AG20443 (cell line): Measurements from ENCODE around the gene DAGLA.

Source experiments
- DNase-seq: peaks from one replicate; pipeline ENCODE4 v3.0.0; 2012; ENCODE audit warnings: low spot score, mixed read lengths

DAGLA gene

DNA sequence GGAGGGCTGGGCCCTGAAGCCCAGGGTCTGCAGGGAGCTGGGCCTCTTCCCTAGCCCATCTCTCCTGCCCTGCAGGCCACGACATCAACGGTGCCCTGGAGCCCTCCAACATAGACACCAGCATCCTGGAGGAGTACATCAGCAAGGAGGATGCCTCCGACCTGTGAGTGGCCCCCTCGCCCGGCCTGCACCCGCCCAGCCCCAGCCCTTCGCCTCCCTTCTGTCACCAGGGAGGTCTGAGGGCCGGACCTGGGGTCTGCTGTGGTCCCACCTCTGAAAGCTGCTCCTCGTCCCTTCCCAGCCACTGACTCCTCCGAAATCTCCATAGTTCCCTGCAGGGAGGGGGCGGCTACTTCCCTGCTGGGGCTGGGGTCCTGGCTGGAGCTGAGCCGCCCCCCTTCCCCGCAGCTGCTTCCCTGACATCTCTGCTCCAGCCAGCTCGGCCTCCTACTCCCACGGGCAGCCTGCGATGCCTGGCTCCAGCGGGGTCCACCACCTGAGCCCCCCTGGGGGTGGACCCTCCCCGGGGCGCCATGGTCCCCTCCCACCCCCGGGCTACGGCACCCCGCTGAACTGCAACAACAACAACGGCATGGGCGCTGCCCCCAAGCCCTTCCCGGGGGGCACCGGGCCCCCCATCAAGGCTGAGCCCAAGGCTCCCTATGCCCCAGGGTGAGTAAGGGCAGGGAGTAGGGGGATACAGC, 85.5 kb downstream of the DAGLA start:
- DNase-seq, result no peak

DNA sequence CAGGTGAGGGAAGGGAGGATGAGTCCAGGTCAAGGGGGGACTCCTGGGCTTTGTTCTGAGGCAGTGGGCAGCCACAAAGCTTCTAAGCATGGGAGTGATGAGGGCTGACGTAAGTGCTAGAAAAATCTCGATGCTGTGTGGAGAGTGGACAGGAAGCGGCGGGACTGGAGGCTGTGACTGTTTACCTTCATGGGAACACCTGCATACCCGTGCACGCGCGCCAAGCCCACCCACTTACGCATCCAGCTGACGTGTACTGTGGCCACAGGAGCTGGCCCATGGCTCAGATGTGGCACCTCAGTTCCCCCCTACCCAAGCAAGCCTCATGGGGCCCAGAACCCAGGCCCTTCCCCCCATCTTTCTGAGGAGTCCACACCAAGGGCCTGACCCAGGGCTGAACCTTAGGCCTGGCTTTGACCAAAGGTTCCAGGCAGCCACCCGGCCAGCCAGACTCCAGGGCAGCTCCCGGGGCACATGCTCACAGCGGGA, 86.2 kb downstream of the DAGLA start:
- DNase-seq, result no peak

DNA sequence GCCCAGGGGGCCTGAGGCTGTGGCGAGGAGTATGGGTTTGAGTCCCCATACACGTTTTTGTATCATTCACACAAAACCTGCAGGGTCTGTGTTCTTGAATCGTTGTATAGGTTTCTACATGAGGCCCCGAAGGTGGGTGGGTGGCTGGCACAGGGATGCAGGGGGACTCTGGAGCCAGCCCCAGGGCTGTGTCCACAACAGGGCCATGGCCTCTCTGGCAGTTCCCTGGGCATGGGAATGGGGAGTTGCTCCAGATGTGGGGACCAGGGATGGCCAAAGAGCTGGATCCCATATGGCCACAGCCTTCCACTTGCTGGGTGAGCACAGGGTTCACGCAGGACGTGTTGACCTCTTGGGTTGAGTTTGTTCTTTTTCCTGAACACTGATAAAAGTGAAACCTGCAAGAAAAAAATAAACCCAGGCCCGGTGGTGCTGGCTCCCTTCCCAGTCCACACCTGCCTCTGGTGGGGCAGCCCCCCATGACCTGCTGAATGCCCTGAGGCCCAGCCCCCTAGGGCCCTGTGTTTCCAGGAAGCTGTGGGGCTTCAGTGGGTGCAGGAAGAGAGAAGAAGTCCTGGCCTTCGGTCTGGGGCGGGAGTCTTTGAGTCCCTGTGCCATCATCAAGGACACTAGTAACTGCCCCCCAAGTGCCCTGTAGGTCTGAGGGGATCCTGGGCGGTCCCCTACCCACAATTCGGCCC, 88.3 kb downstream of the DAGLA start:
- DNase-seq, result no peak

DNA sequence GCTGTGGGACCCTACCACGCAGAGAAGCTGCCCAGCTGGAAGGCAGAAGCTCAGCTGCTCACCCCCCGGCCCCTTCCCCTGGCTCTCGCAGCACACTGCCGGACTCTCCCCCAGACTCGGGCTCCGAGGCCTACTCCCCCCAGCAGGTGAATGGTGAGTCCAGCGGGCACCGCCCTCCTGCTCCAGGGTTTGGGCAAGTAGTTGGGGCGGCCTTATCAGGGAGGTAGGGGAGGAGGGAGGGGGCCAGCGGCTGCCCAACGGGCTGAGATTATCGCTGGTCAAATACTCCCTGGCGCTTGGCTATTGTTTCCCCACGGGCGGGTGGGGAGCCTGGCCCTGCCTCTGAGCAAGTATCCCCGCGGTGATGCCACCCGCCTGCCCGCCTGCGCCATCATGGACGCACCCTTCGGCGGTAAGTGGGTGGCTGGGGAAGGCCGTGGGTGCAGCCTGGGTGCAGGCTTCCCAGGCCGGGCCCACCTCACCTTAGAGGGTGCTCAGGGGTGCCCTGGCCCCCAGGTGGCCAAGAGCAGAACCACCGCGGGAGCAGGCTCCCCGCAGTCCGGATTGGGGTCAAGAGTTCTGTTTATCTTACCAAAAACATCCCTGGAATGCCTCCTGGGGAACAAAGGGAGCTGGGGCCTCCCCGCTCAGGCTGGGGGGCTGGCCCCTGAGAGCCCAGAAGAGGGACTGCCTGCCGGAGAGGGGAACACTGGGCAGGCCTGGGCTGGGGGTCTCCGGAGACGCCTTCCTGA, 89.2 kb downstream of the DAGLA start:
- DNase-seq, result peak; percentile 51

DNA sequence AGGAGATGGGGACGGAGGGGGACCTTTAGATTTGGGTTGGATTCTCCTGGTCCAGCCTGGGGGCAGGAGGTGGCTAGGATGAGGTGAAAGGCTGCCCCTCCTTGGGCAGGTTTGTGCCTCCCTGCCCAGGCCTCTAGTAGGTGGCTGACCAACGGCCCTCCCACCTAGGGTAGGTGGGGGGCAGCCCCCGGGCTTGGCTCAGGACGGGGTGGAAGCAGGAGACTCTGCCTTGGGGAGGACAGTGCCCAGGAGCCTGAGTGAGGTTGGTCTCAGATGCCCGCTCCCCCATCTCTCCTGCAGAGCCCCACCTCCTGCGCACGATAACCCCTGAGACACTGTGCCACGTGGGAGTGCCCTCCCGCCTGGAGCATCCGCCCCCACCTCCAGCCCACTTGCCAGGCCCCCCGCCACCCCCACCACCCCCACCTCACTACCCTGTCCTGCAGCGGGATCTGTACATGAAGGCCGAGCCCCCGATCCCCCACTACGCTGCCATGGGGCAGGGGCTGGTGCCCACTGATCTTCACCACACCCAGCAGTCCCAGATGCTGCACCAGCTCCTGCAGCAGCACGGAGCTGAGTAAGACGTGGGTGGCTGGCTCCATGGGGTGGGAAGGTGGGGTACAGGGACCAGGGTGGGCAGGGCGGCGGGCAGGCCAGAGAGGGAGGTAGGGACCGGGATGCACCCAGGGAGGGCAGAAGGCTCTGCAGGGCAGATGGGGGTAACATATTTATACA, 89.9 kb downstream of the DAGLA start:
- no peak for DNase-seq

DNA sequence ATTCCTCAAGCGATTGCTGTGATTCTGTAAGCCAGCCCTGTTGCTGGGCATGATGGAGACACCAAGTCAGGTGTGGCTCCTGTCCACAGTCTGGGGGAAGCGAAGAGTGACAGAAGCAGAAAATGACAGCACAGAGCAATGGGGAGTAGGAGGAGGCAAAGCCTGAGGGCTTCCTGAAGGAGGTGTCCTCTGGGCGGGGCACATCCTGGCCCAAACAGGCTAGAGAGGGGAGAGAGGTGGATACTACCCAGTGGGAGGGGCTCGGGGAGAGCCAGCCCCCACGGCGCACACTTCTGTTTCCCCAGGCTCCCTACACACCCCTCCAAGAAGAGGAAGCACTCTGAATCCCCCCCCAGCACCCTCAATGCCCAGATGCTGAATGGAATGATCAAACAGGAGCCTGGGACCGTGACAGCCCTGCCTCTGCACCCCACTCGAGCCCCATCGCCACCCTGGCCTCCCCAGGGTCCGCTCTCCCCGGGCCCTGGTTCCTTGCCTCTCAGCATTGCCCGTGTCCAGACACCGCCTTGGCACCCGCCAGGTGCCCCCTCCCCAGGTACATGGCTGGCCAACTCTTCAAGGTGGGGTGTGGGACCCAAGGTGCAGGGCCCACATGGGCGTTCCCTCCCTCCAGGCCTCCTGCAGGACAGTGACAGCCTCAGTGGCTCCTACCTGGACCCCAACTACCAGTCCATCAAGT, 91.2 kb downstream of the DAGLA start:
- no peak for DNase-seq

DNA sequence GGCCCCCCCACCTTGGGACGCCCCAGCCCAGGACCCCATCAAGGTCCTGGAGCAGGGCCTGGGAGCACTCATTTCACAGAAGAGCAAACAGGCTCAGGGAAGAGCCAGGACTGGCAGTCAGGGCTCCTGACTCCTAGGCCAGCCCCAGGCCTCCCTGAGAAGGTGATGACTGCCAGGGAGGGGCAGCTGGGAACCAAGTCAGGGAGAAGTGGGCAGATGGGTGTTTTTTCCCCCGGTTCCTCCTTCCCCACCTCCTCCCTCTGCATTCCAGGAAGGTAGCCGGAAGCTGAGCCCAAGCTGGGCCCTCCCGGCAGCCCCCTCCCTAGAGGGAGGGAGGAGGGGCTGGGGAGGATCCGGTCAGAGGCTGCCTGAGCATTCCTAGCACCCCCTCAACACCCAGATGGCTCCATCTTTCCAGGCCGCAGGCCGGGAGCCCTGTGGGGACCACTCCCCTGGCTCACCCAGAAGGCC, 91.8 kb downstream of the DAGLA start:
- DNase-seq, result no peak

DNA sequence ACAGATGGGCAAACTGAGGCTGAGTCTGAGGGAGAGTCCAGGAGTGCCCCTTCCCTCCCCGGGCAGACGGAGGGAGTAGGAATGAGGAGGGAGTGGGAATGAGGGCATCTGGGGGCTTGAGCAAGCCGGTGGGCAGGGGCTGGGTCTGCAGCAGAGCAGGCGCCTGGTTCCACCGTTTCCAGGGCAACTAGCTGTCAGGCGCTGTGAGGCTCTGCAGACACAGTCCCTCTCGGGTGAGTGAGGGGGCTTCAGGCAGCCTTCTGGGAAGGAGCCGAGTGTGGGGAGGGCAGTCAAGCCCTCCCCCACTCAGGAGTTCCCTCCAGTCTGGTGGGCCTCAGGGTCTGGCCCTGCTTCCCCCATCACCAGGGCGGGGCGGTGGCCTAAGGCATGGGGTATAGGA, 93.2 kb downstream of the DAGLA start:
- no peak for DNase-seq

DNA sequence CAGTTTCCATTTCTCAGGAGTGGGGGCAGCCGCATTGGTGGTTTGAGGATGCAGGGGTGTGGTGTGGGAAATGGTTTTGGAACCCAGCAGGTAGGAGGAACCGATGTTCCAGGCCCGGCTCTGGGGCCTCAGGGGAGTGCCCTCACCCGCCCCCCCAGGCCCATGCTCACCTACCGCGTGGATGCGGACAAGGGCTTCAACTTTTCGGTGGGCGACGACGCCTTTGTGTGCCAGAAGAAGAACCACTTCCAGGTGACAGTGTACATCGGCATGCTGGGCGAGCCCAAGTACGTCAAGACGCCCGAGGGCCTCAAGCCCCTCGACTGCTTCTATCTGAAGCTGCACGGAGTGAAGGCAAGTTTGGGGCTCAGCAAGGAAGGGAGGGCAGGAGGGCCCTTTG, 93.6 kb downstream of the DAGLA start:
- DNase-seq, result no peak

DNA sequence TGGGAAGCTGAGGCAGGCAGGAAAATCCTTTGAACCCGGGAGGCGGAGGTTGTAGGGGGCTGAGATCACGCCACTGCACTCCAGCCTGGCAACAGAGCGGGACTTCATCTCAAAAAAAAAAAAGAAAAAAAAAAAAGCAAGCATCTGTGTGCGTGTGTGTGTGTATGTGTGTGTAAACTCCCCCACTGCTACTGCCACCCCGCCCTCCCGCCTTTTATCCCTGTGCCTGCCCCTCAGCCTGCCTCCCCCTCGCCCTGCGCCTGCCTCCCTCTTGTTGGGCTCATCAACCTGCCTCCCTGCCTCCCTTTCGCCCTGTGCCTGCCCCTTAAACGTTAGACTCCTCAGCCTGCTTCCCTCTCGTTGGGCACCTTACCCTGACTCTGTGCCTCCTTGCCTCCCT, 94.2 kb downstream of the DAGLA start:
- DNase-seq, result no peak

DNA sequence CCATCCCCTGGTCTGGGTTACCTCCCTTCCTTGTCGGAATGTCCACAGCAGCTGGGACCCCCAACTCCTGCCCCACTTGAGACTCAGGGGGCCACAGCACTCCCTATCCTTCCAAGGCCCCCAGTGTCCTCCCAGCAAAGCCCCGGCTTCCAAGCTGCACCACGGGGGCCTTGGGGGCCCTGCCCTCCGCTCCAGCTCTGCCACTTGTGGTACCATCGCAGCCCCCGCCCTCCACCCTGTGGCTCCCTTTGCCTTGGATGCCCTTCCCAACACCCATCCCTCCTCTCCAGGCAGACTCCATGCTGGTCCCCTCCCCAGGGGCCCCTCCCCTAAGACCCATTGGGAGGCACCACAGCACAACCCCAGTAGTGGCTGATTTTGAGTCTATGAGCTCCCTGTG, 94.9 kb downstream of the DAGLA start:
- DNase-seq, result no peak

DNA sequence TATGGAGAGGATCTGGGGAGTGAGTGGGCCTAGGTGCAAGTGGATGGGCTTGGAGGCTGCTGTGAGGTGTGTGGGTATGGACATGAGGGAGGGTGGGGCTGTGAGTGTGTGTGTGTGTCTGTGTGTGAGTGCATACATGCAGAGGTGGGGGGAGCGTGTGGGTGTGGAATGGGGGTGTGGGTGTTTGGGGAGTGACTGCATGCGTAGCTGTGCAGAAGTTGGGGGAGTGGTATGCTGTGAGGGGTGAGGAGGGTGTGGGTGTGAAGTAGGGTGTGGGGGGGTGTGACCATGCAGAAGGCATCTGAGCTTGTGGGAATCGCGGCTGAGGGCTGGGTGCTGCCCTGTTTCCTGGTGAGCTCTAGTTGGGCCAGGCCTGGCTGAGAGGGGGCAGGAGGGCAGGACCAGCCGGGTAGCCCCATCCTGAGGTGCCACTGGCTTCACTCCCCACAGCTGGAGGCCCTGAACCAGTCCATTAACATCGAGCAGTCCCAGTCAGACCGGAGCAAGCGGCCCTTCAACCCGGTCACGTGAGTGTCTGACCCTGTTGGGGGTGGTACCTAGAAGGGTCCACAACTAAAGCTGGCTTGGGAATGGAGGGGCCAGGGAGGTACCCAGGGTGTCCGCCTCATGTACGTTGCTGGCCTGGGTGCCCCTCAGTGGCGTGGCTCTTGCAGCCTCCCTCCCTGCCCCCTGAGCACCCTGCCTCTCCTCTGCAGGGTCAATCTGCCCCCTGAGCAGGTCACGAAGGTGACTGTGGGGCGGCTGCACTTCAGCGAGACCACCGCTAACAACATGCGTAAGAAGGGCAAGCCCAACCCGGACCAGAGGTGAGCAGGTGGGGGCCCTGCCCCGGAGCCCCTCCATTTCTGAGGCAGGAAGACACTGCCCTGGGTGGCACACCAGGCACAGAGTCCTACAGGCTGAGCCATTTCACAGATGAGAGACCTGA, 95.7 kb downstream of the DAGLA start:
- DNase-seq, result no peak

DNA sequence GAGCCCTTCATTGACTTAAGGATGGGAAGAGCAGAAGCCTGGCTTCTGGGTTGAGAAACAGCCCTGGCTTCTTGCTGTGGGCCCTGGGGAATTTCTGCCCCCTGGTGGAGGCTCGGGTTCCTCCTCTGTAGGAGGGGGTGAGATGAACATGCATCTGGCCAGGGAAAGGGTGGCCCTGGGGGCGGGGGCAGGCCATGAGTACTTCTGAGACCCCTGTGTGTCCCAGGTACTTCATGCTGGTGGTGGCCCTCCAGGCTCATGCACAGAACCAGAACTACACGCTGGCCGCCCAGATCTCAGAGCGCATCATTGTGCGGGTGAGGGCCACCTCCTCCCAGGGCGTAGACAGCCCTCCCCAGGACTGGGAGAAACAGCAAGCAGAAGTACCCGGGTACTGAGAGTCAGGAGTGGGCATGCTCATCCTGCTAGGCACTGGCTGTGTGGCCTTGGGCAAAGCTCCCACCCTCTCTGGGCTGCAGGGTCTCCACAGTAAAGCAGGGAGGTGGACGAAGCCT, 96.4 kb downstream of the DAGLA start:
- peak; percentile 86 for DNase-seq

DNA sequence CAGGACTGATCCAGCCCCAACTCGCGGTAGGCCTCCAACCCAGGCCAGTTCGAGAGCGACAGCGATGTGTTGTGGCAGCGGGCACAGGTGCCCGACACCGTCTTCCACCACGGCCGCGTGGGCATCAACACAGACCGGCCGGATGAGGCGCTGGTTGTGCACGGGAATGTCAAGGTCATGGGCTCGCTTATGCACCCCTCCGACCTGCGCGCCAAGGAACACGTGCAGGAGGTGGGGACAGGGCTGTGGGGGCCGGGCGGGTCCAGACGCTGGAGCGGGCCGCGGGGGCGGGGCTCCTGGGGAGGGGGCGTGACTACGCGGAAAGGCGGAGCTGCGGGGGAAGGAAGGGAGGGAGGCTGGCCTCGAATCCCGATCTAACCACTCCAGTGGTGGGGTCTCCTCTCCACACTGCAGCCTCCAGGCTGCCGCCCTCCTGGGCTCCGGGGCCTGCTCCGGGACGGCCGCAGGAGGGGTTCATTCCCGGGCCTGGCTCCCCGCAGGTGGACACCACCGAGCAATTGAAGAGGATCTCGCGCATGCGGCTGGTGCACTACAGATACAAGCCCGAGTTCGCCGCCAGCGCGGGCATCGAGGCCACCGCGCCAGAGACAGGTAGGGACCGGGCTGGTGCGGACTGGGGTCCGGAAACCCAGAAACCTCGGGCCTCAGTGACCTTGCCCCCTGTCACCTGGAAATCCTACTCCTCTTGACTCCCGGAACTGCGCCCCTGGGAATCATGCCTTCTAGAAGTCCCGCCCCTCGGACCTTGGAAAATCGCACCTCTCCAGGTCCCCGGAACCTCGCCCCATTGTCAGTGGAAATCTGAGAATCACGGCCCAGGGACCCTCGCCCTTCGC, 97.3 kb downstream of the DAGLA start:
- DNase-seq, result peak; percentile 81

DNA sequence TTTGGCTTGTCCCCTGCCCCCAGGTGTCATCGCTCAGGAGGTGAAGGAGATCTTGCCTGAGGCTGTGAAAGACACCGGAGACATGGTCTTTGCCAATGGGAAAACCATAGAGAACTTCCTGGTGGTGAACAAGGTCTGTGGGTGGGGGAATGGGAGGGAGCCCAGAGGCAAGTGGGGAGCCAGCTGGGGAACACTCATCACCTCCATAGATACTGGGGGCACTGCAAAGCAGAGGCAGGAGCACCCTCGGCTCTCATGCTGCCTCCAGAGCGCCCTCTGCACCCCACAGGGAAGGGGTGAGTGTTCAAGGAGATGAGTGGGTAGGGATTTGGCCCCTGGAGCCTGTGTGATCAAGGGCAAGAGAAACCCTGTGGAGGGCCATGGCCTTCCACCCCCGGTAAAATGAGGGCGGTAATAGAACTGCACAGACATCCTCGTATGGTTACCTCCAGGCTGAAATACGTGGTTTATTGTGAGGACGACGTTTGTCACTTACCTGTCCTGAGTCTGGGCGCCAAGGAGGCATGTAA, 98.2 kb downstream of the DAGLA start:
- DNase-seq, result no peak

DNA sequence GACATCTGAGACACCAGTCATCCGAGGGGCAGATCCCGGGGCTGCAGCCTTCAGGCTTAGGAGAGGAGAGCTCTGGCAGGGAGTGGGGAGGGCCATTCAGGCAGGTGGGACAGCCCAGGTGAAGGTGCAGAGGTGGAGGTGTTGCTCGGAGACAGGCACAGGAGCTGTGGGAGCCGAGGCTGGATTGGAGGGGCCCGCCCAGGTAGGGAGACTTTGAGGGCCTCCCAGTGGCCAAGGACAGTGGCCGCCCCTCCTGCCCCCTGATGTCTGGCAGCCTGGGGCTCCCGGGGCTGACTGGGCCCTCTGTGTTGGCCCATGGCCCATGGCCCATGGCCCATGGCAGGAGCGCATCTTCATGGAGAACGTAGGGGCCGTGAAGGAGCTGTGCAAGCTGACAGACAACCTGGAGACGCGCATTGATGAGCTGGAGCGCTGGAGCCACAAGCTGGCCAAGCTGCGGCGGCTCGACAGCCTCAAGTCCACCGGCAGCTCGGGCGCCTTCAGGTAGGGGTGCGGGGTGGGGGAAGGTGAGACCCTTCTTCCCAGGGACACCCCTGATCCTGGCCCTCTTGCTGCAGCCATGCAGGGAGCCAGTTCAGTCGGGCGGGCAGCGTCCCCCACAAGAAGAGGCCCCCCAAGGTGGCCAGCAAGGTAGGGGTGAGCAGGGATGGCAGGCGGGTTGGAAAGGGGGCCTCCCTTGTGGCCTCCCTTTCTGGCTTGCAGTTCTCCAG, 98.9 kb downstream of the DAGLA start:
- no peak for DNase-seq

DNA sequence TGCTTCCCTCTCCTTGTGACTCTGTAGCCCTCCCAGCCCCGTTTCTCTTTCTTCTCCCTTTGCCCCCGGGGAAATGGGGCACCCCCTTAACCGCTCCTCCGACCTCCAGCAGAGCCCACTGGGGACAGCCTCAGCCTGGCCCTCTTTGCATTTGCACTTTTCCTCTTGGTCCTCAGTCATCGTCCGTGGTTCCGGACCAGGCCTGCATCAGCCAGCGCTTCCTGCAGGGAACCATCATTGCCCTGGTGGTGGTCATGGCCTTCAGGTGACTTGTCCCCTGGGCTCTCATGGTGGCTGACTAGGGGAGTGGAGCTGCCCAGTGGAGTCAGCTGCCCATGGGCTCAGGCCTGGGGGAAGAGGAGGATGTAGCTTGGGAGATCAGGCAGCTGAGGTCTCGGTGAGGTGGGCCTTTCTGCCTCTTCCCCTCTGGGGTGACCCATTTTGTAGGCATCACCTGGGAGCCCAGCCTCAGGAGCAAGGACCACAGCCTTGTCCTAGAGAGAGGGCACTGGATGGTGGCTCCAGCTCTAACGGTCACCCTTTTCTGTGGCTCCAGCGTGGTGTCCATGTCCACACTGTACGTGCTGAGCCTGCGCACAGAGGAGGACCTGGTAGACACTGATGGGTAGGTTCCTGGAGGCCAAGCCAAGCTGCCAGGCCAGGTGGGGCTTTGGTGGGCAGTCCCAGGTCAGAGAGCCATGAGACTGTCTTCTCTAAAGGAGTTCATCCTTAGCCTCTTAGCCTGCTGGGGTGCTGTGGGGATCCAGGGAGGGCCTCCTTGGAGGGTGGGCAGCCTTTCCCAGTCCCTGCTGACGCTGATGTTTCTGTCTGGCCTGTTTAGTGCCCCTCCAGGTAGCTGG, 99.7 kb downstream of the DAGLA start:
- DNase-seq, result no peak
